ENCODE results near the gene GAS2L2.

The GAS2L2 gene

DNA sequence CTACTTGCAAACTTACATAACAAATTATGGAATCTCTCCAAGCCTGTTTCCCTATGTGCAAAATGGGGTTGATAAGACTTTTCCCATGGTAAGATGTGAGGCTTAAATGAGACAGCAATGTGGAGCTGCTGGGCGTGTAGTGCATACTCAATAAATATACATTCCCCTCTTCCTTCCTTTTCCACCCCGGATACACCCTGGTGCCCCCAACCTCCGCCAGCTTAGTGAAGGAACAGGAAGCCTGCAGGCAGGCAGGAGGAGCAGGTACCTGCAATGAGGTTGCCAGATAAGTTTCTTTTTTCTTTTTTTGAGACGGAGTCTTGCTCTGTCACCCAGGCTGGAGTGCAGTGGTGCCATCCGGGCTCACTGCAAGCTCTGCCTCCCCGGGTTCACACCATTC lies 22.5 kb upstream of the GAS2L2 start:
- Histone ChIP-seq H3K4me2 (peak overlapping the region in 9 of 11 experiments; percentile 39 to 92 (median 77); a peak in 17 of 22 replicates), H3K27me3 (peaks cover 0 to 3% (median 0%) of the 10 kb centered on the region in 11 experiments; a peak in 1 of 22 replicates)
- TF ChIP-seq Cebpa-rat (IDR thresholded peaks at IDR 0.05), result no peak

DNA sequence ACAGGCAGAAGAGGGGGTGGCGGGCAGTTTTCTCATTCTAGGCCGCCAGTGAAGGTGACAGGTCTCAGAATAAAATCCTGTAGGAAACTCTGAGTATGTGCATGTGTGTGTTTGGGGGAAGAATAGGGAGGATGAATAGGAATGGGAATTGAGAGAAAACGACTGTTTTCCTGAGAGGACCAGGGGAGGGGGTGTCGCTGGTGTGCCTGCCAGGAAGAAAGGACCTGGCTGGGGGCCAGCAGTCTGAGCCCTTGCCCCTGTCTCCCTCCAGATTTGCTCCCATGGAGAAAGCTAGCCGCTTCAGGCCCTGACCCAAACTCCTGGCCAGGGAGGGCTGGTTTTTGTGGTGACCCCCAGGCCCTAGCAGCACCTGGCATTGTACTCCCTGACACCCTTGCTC lies 22.0 kb upstream of the GAS2L2 start:
- H3K4me3 ChIP-seq, result no peak overlapping the region
- peaks cover 10 to 69% (median 49%) of the 10 kb centered on the region in 10 experiments; a peak in 19 of 20 replicates for H3K4me1 ChIP-seq
- H3K27ac ChIP-seq, result no peak overlapping the region
- H3K27me3 ChIP-seq, result peaks cover 0 to 3% (median 0%) of the 10 kb centered on the region in 11 experiments; a peak in 1 of 22 replicates
- no peaks in the 10 kb centered on the region for H3K9me3 ChIP-seq (replicated peaks in 1 of 11)
- TF ChIP-seq Cebpa-rat (IDR thresholded peaks at IDR 0.05), result no peak
- no peaks in the 10 kb centered on the region for H3K36me3 ChIP-seq
- H3K4me2 ChIP-seq, result peak overlapping the region in 9 of 11 experiments; percentile 39 to 92 (median 77); a peak in 17 of 22 replicates
- H3K9ac ChIP-seq, result no peak overlapping the region; a peak in 1 of 22 replicates
- H4K20me1 ChIP-seq, result no peaks in the 10 kb centered on the region

More for the DNA sequence above, 22.5 kb upstream of the GAS2L2 start:
- H3K4me1 ChIP-seq, result peaks cover 10 to 69% (median 47%) of the 10 kb centered on the region in 10 experiments; a peak in 19 of 20 replicates
- H4K20me1 ChIP-seq, result no peaks in the 10 kb centered on the region
- H3K4me3 ChIP-seq, result no peak overlapping the region
- H3K27ac ChIP-seq, result no peak overlapping the region
- H3K9me3 ChIP-seq (replicated peaks in 1 of 11), result no peaks in the 10 kb centered on the region
- H3K9ac ChIP-seq, result no peak overlapping the region; a peak in 1 of 22 replicates
- no peaks in the 10 kb centered on the region for H3K36me3 ChIP-seq

DNA sequence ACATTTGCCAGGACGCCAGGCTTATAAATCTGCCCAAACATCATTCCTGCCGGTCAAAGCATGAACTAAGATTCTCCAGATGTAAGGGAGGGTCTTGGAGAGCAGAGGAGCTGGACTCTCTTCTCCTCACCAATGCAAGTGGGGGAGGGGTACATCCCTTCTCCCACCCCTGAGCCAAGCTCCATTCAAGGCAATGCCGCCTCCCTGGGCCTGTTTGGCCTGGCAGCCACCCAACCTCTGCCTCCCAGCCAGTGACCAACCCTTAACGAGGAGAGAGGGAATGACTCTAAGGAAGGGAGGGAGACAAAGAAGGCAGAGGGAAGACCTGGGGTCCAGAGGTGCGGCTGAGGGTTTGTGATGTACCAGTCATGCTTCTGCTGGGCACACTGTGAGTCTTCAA lies 21.5 kb upstream of the GAS2L2 start:
- H3K4me2 ChIP-seq, result peak overlapping the region; percentile 19 to 92 (median 76); a peak in 21 of 22 replicates
- H3K27me3 ChIP-seq, result peaks cover 0 to 3% (median 0%) of the 10 kb centered on the region in 11 experiments; a peak in 1 of 22 replicates
- peak overlapping the region in 6 of 11 experiments; percentile 21 to 70 (median 61); a peak in 10 of 22 replicates for H3K27ac ChIP-seq
- peak overlapping the region in 5 of 11 experiments; percentile 39 to 64 (median 61); a peak in 7 of 22 replicates for H3K9ac ChIP-seq
- H3K4me1 ChIP-seq, result peaks cover 10 to 69% (median 49%) of the 10 kb centered on the region in 10 experiments; a peak in 19 of 20 replicates
- H3K9me3 ChIP-seq (replicated peaks in 1 of 11), result no peaks in the 10 kb centered on the region
- H4K20me1 ChIP-seq, result no peaks in the 10 kb centered on the region
- no peak for TF ChIP-seq Cebpa-rat (IDR thresholded peaks at IDR 0.05)
- no peaks in the 10 kb centered on the region for H3K36me3 ChIP-seq
- H3K4me3 ChIP-seq, result no peak overlapping the region

DNA sequence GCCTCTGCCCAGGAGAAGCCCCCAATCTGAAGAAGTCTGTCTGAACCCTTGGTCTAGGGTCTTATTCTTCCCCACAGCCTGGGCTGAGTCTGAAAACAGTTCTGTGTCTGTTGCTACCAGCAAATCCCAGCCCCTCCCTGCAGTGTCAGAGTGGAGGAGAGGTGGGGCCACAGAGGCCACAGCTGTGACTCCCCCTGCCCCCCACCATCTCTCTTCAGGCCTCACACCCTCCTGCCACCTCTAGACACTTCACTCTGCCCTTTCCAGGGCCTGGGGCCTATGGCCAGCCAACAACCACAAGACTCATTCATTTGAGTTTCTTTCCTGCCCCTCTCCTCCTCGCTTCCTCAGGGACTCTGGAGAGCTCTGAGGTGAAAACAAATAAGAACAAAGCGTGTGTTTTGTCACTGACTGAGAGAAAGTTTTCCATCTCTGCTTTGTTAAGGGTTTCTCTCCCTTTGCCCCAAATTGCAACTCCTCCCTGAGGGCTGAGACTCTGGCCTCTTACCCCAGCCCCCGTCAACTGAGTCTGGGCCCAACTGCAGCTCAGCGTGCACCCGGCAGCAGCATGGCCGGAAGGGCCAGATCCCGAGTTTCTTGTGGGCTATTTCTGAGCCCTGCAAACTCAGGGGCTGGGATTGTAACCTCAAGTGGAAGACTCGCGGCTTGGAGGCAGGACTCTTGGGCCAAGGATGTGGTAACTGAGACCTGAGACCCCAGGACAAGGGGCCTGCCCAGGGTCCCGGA lies 20.8 kb upstream of the GAS2L2 start:
- Histone ChIP-seq H3K9me3 (replicated peaks in 1 of 11) (no peaks in the 10 kb centered on the region), H3K4me1 (peaks cover 10 to 64% (median 49%) of the 10 kb centered on the region in 10 experiments; a peak in 19 of 20 replicates), H3K36me3 (no peaks in the 10 kb centered on the region), H3K4me3 (no peak overlapping the region; a peak in 1 of 20 replicates), H4K20me1 (no peaks in the 10 kb centered on the region), H3K27me3 (peaks cover 0 to 3% (median 0%) of the 10 kb centered on the region in 11 experiments; a peak in 1 of 22 replicates), H3K4me2 (peak overlapping the region; percentile 19 to 92 (median 76); a peak in 21 of 22 replicates), H3K27ac (peak overlapping the region in 8 of 11 experiments; percentile 21 to 70 (median 56); a peak in 14 of 22 replicates), H3K9ac (peak overlapping the region in 8 of 11 experiments; percentile 0 to 64 (median 48); a peak in 11 of 22 replicates)
- TF ChIP-seq Cebpa-rat (IDR thresholded peaks at IDR 0.05), result no peak

DNA sequence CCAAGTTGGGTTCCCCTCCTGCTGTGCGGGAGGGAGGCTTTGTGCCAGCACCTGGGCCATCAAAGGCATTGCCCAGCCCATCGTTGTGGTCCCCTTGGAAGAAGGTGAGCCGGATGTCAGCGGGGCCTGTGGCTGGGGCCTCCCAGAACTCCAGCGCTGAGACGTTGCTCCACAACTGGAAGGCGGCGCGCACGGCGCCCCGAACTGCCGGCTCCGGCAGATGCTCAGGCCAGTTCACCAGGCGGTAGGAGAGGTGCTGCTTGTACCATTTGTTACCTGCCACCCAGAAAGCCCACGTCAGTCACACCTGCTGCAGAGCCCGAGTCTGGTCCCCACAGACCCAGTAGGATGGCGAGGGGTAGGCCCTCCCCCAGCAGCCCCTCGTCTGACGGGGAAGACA lies 20.1 kb upstream of the GAS2L2 start:
- H4K20me1 ChIP-seq, result no peaks in the 10 kb centered on the region
- H3K4me2 ChIP-seq, result peak overlapping the region in 10 of 11 experiments; percentile 19 to 92 (median 76); a peak in 20 of 22 replicates
- H3K36me3 ChIP-seq, result no peaks in the 10 kb centered on the region
- H3K27ac ChIP-seq, result peak overlapping the region in 8 of 11 experiments; percentile 21 to 70 (median 56); a peak in 14 of 22 replicates
- H3K27me3 ChIP-seq, result peaks cover 0 to 3% (median 0%) of the 10 kb centered on the region in 11 experiments; a peak in 1 of 22 replicates
- TF ChIP-seq Cebpa-rat (IDR thresholded peaks at IDR 0.05), result no peak
- no peaks in the 10 kb centered on the region for H3K9me3 ChIP-seq (replicated peaks in 1 of 11)
- H3K9ac ChIP-seq, result peak overlapping the region in 7 of 11 experiments; percentile 11 to 64 (median 56); a peak in 10 of 22 replicates
- H3K4me1 ChIP-seq, result peaks cover 10 to 59% (median 49%) of the 10 kb centered on the region in 10 experiments; a peak in 19 of 20 replicates
- no peak overlapping the region; a peak in 1 of 20 replicates for H3K4me3 ChIP-seq

DNA sequence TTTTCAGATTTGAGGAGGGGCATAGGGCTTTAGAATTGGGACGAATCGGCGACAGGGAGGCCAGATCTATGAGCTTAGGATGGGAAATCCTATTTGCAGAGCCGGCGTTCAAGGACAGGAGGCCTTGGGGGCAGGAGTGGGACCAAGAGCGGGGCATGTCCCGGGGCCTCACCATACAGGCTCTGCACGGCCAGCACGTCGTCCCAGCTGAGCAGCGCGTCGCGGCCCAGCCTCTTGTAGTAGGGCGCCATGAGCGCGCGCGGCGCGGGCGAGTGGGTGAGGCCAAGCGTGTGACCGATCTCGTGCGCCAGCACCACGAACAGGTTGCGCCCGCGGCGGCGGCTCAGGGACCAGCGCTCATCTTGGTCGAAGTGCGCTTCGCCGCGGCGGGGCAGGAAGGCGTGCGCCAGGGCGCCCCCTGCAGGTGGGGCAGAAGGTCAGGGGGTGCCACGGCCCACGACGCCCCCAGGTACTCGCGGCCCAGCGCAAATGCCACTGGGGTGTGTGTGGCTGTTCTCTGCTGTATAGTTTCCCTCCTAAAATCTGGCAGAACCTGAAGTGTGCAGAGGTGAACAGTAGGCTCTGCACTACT lies 17.0 kb upstream of the GAS2L2 start:
- no peak overlapping the region for H3K4me3 ChIP-seq
- H3K27ac ChIP-seq, result no peak overlapping the region
- H3K27me3 ChIP-seq, result peaks cover 0 to 6% (median 0%) of the 10 kb centered on the region in 11 experiments; a peak in 2 of 22 replicates
- H3K4me2 ChIP-seq, result no peak overlapping the region
- peaks cover 10 to 61% (median 48%) of the 10 kb centered on the region in 10 experiments; a peak in 19 of 20 replicates for H3K4me1 ChIP-seq
- TF ChIP-seq Cebpa-rat (IDR thresholded peaks at IDR 0.05), result no peak
- H3K9ac ChIP-seq, result no peak overlapping the region
- H4K20me1 ChIP-seq, result peaks cover 0 to 16% (median 0%) of the 10 kb centered on the region in 11 experiments; a peak in 3 of 22 replicates
- no peaks in the 10 kb centered on the region for H3K9me3 ChIP-seq (replicated peaks in 1 of 11)
- no peaks in the 10 kb centered on the region for H3K36me3 ChIP-seq

DNA sequence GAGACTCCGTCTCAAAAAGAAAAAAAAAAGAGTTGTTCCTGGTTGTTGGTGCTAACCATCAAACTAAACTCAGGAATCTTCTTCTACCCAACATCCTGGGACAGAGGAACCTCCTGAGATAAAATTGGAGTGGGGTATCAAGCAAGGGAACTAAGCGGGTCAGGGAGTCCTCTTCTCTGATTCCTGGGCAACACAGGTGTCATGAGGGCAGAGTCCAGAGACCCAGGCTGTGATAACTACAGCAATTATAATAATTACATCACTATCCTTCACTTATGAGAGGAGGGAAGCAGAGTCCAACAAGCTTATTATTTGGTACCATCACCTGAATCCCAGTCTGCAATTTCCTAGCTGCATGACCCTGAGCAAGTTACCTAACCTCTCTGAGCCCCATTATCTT lies 15.8 kb upstream of the GAS2L2 start:
- Histone ChIP-seq H3K27me3 (peaks cover 0 to 9% (median 0%) of the 10 kb centered on the region in 11 experiments; a peak in 2 of 22 replicates), H3K4me1 (peaks cover 6 to 57% (median 44%) of the 10 kb centered on the region in 10 experiments; a peak in 19 of 20 replicates), H4K20me1 (peaks cover 0 to 23% (median 0%) of the 10 kb centered on the region in 11 experiments; a peak in 3 of 22 replicates), H3K4me3 (no peak overlapping the region), H3K9me3 (replicated peaks in 1 of 11) (no peaks in the 10 kb centered on the region), H3K27ac (no peak overlapping the region), H3K4me2 (no peak overlapping the region), H3K36me3 (no peaks in the 10 kb centered on the region), H3K9ac (no peak overlapping the region)
- TF ChIP-seq Cebpa-rat (IDR thresholded peaks at IDR 0.05), result no peak

DNA sequence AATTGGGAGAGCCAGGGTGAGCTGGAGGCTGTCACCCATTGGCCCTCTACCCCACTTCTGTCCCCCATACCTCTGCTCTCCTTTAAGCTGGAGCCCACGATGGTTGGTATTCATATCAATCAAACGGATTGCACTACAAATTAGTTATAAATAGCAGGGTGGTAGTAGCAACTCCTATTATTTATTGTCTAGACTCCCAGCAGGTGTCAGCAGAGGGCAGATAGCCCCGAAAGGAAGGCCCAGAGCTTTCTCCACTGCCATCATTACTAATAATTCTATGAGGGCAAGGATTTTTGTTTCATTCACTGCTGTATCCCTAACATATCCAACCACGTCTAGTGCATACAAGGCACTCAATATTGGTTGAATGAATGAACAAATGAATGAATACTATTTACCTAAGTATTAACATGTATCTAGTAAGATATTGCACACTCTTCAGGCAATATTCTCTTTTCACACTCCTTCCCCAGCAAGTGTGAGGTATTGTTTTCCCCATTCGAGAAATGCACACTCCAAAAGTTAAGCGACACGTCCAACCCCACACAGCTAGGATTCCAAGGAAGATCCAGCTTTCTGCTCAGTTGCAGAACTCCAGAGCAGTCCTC lies 14.0 kb upstream of the GAS2L2 start:
- peaks cover 0 to 23% (median 0%) of the 10 kb centered on the region in 11 experiments; a peak in 3 of 22 replicates for H4K20me1 ChIP-seq
- H3K4me3 ChIP-seq, result no peak overlapping the region
- no peak for TF ChIP-seq Cebpa-rat (IDR thresholded peaks at IDR 0.05)
- H3K4me1 ChIP-seq, result peaks cover 0 to 42% (median 27%) of the 10 kb centered on the region in 10 experiments; a peak in 19 of 20 replicates
- no peaks in the 10 kb centered on the region for H3K9me3 ChIP-seq (replicated peaks in 1 of 11)
- peak overlapping the region in 1 of 11 experiments; percentile 77; a peak in 2 of 22 replicates for H3K4me2 ChIP-seq
- H3K27ac ChIP-seq, result no peak overlapping the region
- peak overlapping the region in 2 of 11 experiments; percentile 22 to 41; a peak in 1 of 22 replicates for H3K9ac ChIP-seq
- no peaks in the 10 kb centered on the region for H3K36me3 ChIP-seq
- peaks cover 0 to 9% (median 0%) of the 10 kb centered on the region in 11 experiments; a peak in 1 of 22 replicates for H3K27me3 ChIP-seq

Measured in BLaER1 treated with 17β-estradiol and CSF1 and Interleukin-3, amounts not matched to agents 10 nM and 100 nM (cell line).